SK-N-SH (cell line): Measurements from ENCODE around the gene EPHB2. TPM values are rescaled to one million over a fixed set of nuclear protein-coding genes. Genes with fewer than 3 reads are reported as not detected.

Experiments used
- CTCF ChIA-PET: fragments of 300-600, 350-600 bp; formaldehyde crosslinking; extraction: SDS; loops from one replicate; lab custom pipeline; 2021; lab: Yijun Ruan, JAX
- POLR2A ChIA-PET: fragments of 350-600 bp; sonication (Branson Sonifier 250); formaldehyde crosslinking; extraction: SDS; loops from one replicate; lab custom pipeline; 2020; ENCODE audit warnings: antibody characterized with exemption, inconsistent platforms; lab: Yijun Ruan, JAX
- DNase-seq: peaks from one replicate; pipeline ENCODE4 v3.0.0; 2012
- H2AFZ ChIP-seq: fragments of 200-600 bp; sonication (generic); 2 replicates; pipeline ENCODE4 v1.8.1; 2016; ENCODE audit warnings: antibody characterized with exemption, mild to moderate bottlenecking, low read depth
- H3F3A ChIP-seq: fragments of 200-600 bp; sonication (generic); replicated peaks from 2 replicates; pipeline ENCODE3; 2016; ENCODE audit warnings: antibody characterized with exemption, mild to moderate bottlenecking; ENCODE audit not compliant: insufficient read depth
- H3K27ac ChIP-seq, 2 experiments: fragments of 200-500 bp in 1 of 2; fragments of 200-600 bp in 1 of 2; sonication (Bioruptor generic) in 1 of 2; sonication (generic), shearing (Covaris generic) in 1 of 2; 2 replicates each; pipeline versions ENCODE4 v1.5.1 to v1.6.1; 2014 to 2016; ENCODE audit warnings: low read depth in 2 of 2, inconsistent platforms in 1 of 2, low read length in 1 of 2, mild to moderate bottlenecking in 1 of 2, mixed read lengths in 1 of 2
- H3K27me3 ChIP-seq: fragments of 200-600 bp; sonication (generic), shearing (Covaris generic); 2 replicates; pipeline ENCODE4 v1.6.1; 2016; ENCODE audit warnings: mixed run types; ENCODE audit not compliant: insufficient read depth
- H3K36me3 ChIP-seq, 2 experiments: fragments of 200-500 bp in 1 of 2; fragments of 200-600 bp in 1 of 2; sonication (Bioruptor generic) in 1 of 2; sonication (generic) in 1 of 2; replicated peaks in 1 of 2; 2 replicates each; pipeline versions ENCODE3 to v1.5.1; 2014 to 2016; ENCODE audit warnings: low read length in 1 of 2, mild to moderate bottlenecking in 1 of 2; ENCODE audit not compliant: insufficient read depth in 2 of 2, control insufficient read depth in 1 of 2
- H3K4me1 ChIP-seq, 2 experiments: fragments of 200-500 bp in 1 of 2; fragments of 200-600 bp in 1 of 2; sonication (Bioruptor generic) in 1 of 2; sonication (generic), shearing (Covaris generic) in 1 of 2; 2 replicates each; pipeline versions ENCODE4 v1.5.1 to v1.6.1; 2014 to 2016; ENCODE audit warnings: low read depth in 1 of 2, low read length in 1 of 2, mixed run types in 1 of 2; ENCODE audit not compliant: insufficient read depth in 2 of 2, control insufficient read depth in 1 of 2
- H3K4me2 ChIP-seq: fragments of 200-600 bp; sonication (generic), shearing (Covaris generic); 2 replicates; pipeline ENCODE4 v1.6.1; 2017; ENCODE audit warnings: mixed run types
- H3K4me3 ChIP-seq, 2 experiments: fragments of 200-500 bp in 1 of 2; fragments of 200-600 bp in 1 of 2; sonication (Bioruptor generic) in 1 of 2; sonication (generic), shearing (Covaris generic) in 1 of 2; 2 replicates each; pipeline versions ENCODE4 v1.5.1 to v1.8.1; 2014 to 2016; ENCODE audit warnings: low read depth in 2 of 2, inconsistent platforms in 1 of 2, low read length in 1 of 2, mild to moderate bottlenecking in 1 of 2, mixed read lengths in 1 of 2, moderate library complexity in 1 of 2
- H3K79me2 ChIP-seq: fragments of 200-600 bp; sonication (generic); 2 replicates; pipeline ENCODE4 v1.8.1; 2017; ENCODE audit warnings: mild to moderate bottlenecking; ENCODE audit not compliant: insufficient read depth
- H3K9ac ChIP-seq: fragments of 200-600 bp; sonication (generic); 2 replicates; pipeline ENCODE4 v1.6.1; 2017; ENCODE audit warnings: mixed run types
- H3K9me2 ChIP-seq: fragments of 200-600 bp; sonication (generic); 2 replicates; pipeline ENCODE4 v1.6.1; 2017; ENCODE audit warnings: mixed run types
- H3K9me3 ChIP-seq: fragments of 200-600 bp; sonication (generic); 2 replicates; pipeline ENCODE4 v1.6.1; 2017; ENCODE audit warnings: mixed run types, mild to moderate bottlenecking, moderate library complexity
- H4K20me1 ChIP-seq: fragments of 200-600 bp; sonication (generic); 2 replicates; pipeline ENCODE4 v1.6.1; 2017; ENCODE audit warnings: mild to moderate bottlenecking, mixed run types; ENCODE audit not compliant: insufficient read depth
- CHD2 ChIP-seq: fragments of 150-350 bp; IDR thresholded peaks from 2 replicates; pipeline ENCODE4 v1.6.1; 2018; ENCODE audit warnings: low read length; ENCODE audit not compliant: partially characterized antibody
- CTCF ChIP-seq: fragments of 200-600 bp; sonication (generic); IDR thresholded peaks from 2 replicates; pipeline ENCODE4 v1.6.1; 2017; ENCODE audit warnings: antibody characterized with exemption, mild to moderate bottlenecking, moderate library complexity
- EZH2phosphoT487 ChIP-seq: fragments of 200-600 bp; sonication (generic); IDR thresholded peaks from 2 replicates; pipeline ENCODE4 v1.6.1; 2017; ENCODE audit warnings: low read depth, mixed run types, mild to moderate bottlenecking, antibody characterized with exemption, moderate library complexity, borderline replicate concordance
- FOXM1 ChIP-seq: IDR thresholded peaks from 2 replicates; pipeline ENCODE4 v1.4.0; 2012; ENCODE audit warnings: low read depth, mild to moderate bottlenecking
- GABPA ChIP-seq: IDR thresholded peaks from 2 replicates; pipeline ENCODE4 v1.4.0; 2012; ENCODE audit warnings: low read depth, mild to moderate bottlenecking
- GATA2 ChIP-seq: sonication (generic); formaldehyde crosslinking; IDR thresholded peaks from 2 replicates; pipeline ENCODE4 v1.5.0; 2020; ENCODE audit warnings: mild to moderate bottlenecking, missing genetic modification reagents
- JUND ChIP-seq: IDR thresholded peaks from 2 replicates; pipeline ENCODE4 v1.4.0; 2012
- MEF2A ChIP-seq: IDR thresholded peaks from 2 replicates; pipeline ENCODE4 v1.4.0; 2012; ENCODE audit warnings: low read depth, borderline replicate concordance
- POLR2AphosphoS5 ChIP-seq: IDR thresholded peaks from 2 replicates; pipeline ENCODE4 v1.6.1; 2012; ENCODE audit warnings: low read depth, low read length
- RFX5 ChIP-seq: IDR thresholded peaks from 2 replicates; pipeline ENCODE4 v1.6.1; 2012; ENCODE audit warnings: mild to moderate bottlenecking, improper control_type of control experiment, low read length
- SMC3 ChIP-seq: IDR thresholded peaks from 2 replicates; pipeline ENCODE4 v1.6.1; 2012; ENCODE audit warnings: low read depth, low read length, improper control_type of control experiment
- TCF12 ChIP-seq: IDR thresholded peaks from 2 replicates; pipeline ENCODE4 v1.4.0; 2012
- USF1 ChIP-seq: IDR thresholded peaks from 2 replicates; pipeline ENCODE4 v1.4.0; 2012; ENCODE audit warnings: low read depth, borderline replicate concordance
- YY1 ChIP-seq: IDR thresholded peaks from 2 replicates; pipeline ENCODE4 v1.4.0; 2012; ENCODE audit warnings: low read depth, mild to moderate bottlenecking
- WGBS: methylation state at CpG from one replicate; pipeline ENCODE4 v1.1.6; 2017; ENCODE audit warnings: low lambda C conversion rate; 5-methylcytosine and 5-hydroxymethylcytosine counted together
- polyA plus RNA-seq, 3 experiments: library from polyadenylated mRNA; depleted of rRNA; stranded (reverse); fragments of >200 nt; gene quantifications; 2 replicates each; pipeline ENCODE4 v1.2.3, GENCODE V29; 2012
- TF ChIP-seq, protein P1 (sequence below): fragments of 150-350 bp; IDR thresholded peaks from 2 replicates; pipeline ENCODE4 v1.6.1; 2017; ENCODE audit warnings: antibody characterized with exemption, low read length, low read depth, borderline replicate concordance
- TF ChIP-seq, protein P2 (sequence below): IDR thresholded peaks from 2 replicates; pipeline ENCODE4 v1.4.0; 2012; ENCODE audit warnings: low read depth

EPHB2 gene
- polyA plus RNA-seq, 1 of the 3 experiments (the other 2 are of a cell fraction) = 25.2 TPM

- 88% methylated on average over 1 of the region's 4 CpGs for WGBS
- Histone ChIP-seq H3K27me3 (no peaks in the 10 kb centered on the region), H3K79me2 (peaks cover 34% of the 10 kb centered on the region), H4K20me1 (0 out of 2 replicates have a peak, but pooled peaks cover 3% of the 10 kb centered on the region), H3F3A (no peaks in the 10 kb centered on the region), H3K4me2 (no peak overlapping the region), H2AFZ (no peak overlapping the region), H3K4me3 (no peak overlapping the region), H3K9me3 (no peaks in the 10 kb centered on the region), H3K9ac (no peak overlapping the region), H3K4me1 (peaks cover 0 to 12% of the 10 kb centered on the region in 2 experiments; a peak in 2 of 4 replicates), H3K9me2 (no peaks in the 10 kb centered on the region), H3K36me3 (no peaks in the 10 kb centered on the region), H3K27ac (no peak overlapping the region)
- ChIA-PET POLR2A (no interaction called here), CTCF (no interaction called here)
- no peak for DNase-seq
- TF ChIP-seq JUND (no peak), FOXM1 (no peak), GABPA (no peak), TCF12 (no peak), POLR2AphosphoS5 (no peak), RFX5 (no peak), MEF2A (no peak), EZH2phosphoT487 (no peak), USF1 (no peak), CTCF (no peak), SMC3 (no peak), GATA2 (no peak), YY1 (no peak)
- TF ChIP-seq, protein P1, sequence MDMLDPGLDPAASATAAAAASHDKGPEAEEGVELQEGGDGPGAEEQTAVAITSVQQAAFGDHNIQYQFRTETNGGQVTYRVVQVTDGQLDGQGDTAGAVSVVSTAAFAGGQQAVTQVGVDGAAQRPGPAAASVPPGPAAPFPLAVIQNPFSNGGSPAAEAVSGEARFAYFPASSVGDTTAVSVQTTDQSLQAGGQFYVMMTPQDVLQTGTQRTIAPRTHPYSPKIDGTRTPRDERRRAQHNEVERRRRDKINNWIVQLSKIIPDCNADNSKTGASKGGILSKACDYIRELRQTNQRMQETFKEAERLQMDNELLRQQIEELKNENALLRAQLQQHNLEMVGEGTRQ = no peak
- TF ChIP-seq, protein P2, sequence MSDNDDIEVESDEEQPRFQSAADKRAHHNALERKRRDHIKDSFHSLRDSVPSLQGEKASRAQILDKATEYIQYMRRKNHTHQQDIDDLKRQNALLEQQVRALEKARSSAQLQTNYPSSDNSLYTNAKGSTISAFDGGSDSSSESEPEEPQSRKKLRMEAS = no peak
Observed at GRCh38 chr1:22760455-22760854, 49.8 kb downstream of the EPHB2 start.

GRCh38 chr1:22761101-22761500 is 50.5 kb downstream of the EPHB2 start:
- no peak overlapping the region for H2AFZ ChIP-seq
- no peaks in the 10 kb centered on the region for H3F3A ChIP-seq
- no peak overlapping the region for H3K9ac ChIP-seq
- CTCF ChIA-PET = interaction anchor here (1.1 kb wide), 1 partner anchor 54 kb away, joined by 4 read pairs; no protein-coding TSS in a partner anchor
- POLR2A ChIA-PET = no interaction called here
- no peak for DNase-seq
- no peak overlapping the region for H3K4me2 ChIP-seq
- no peaks in the 10 kb centered on the region for H3K9me2 ChIP-seq
- H3K4me3 ChIP-seq = no peak overlapping the region
- no peaks in the 10 kb centered on the region for H3K27me3 ChIP-seq
- H3K9me3 ChIP-seq = no peaks in the 10 kb centered on the region
- no peak overlapping the region for H3K27ac ChIP-seq
- TF ChIP-seq GABPA (no peak), CHD2 (no peak), TCF12 (no peak)
- TF ChIP-seq, protein P1 = no peak
- no peaks in the 10 kb centered on the region for H3K36me3 ChIP-seq
- H3K4me1 ChIP-seq = peaks cover 0 to 9% of the 10 kb centered on the region in 2 experiments; a peak in 1 of 4 replicates
- peaks cover 38% of the 10 kb centered on the region for H3K79me2 ChIP-seq
- 0 out of 2 replicates have a peak, but pooled peaks cover 9% of the 10 kb centered on the region for H4K20me1 ChIP-seq
- WGBS = 94% methylated on average over 6 of the region's 6 CpGs
